Measurements from ENCODE around the gene PDZD8. TPM values are rescaled to one million over a fixed set of nuclear protein-coding genes. Genes with fewer than 3 reads are reported as not detected.

PDZD8 gene
- polyA plus RNA-seq, 1 donor (not counting 4 experiments of a cell fraction or from before 2014, with no cell fraction given): 24.3 TPM

DNA sequence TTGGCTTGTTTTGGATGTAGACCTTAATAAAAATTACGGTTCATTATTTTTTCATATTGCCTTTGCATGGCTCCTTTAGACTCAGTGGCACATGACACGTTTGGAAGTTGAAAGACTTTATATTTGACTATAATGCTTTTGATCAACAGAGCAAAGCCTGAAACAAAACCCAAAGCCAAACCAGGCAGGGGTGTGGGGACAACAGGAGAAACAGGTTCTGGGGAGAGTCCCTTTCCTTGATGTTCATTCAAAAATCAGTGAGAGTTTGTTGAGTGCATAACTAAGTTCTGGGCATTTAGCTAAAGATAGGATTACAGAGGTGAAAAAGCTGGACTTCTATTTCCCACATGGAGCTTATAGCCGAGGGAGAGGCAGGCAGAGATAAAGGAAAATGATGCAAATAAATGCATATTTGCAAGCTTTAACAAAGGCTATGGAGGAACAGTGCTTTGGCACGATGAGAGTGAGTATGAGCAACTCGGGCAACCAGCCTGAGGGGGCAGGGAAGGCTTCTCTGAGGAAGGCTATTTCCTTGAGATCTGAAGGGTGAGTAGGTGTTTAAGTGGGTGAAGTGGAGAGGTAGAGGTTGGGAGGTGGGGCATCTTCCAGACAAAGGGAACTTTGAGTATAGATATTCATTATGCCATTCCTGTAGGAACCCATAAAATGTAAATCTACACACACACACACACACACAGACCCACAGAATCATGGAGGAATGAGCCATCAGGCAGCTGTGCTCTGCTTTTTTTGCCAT lies 34.5 kb upstream of the PDZD8 start:
- DNase-seq (ENCODE audit: low read depth, low spot score) (no peak), FAIRE-seq (peak; percentile 91)
- no peaks in the 10 kb centered on the region for H3K27me3 ChIP-seq (ENCODE audit: control insufficient read depth, extremely low read depth, insufficient read depth, low read length)
- H4K20me1 ChIP-seq (ENCODE audit: control insufficient read depth, extremely low read depth, insufficient read depth, low read length): no peaks in the 10 kb centered on the region
- H3K4me2 ChIP-seq (ENCODE audit: control insufficient read depth, extremely low read depth, insufficient read depth, low read depth, low read length): peak overlapping the region; percentile 17
- H3K4me3 ChIP-seq (ENCODE audit: control insufficient read depth in 2 of 3, extremely low read depth in 1 of 3, insufficient read depth in 2 of 3, low read depth in 1 of 3, low read length in 3 of 3): no peak overlapping the region
- no peaks in the 10 kb centered on the region for H3K9me1 ChIP-seq (ENCODE audit: control insufficient read depth, extremely low read depth, insufficient read depth, low read length)
- dilution Hi-C loops (cut with MboI; ENCODE audit: extremely low pct_ligation_motif_present, low sequenced_read_pairs): no loop called here
- H3K27ac ChIP-seq (ENCODE audit: control insufficient read depth, insufficient read depth, low read length): no peak overlapping the region
- peaks cover 17% of the 10 kb centered on the region for H3K4me1 ChIP-seq (ENCODE audit: control insufficient read depth, extremely low read depth, insufficient read depth, low read length)
- H3K36me3 ChIP-seq (ENCODE audit: control insufficient read depth in 2 of 2, extremely low read depth in 1 of 2, insufficient read depth in 2 of 2, low read length in 2 of 2): no peaks in the 10 kb centered on the region
- no peaks in the 10 kb centered on the region for H3K79me2 ChIP-seq (ENCODE audit: control insufficient read depth, insufficient read depth, low read length)
- TF ChIP-seq, protein P1, sequence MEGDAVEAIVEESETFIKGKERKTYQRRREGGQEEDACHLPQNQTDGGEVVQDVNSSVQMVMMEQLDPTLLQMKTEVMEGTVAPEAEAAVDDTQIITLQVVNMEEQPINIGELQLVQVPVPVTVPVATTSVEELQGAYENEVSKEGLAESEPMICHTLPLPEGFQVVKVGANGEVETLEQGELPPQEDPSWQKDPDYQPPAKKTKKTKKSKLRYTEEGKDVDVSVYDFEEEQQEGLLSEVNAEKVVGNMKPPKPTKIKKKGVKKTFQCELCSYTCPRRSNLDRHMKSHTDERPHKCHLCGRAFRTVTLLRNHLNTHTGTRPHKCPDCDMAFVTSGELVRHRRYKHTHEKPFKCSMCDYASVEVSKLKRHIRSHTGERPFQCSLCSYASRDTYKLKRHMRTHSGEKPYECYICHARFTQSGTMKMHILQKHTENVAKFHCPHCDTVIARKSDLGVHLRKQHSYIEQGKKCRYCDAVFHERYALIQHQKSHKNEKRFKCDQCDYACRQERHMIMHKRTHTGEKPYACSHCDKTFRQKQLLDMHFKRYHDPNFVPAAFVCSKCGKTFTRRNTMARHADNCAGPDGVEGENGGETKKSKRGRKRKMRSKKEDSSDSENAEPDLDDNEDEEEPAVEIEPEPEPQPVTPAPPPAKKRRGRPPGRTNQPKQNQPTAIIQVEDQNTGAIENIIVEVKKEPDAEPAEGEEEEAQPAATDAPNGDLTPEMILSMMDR (optimal IDR thresholded peaks at IDR 0.05 in 1 of 3, IDR thresholded peaks at IDR 0.05 in 1 of 3, conservative IDR thresholded peaks at IDR 0.05 in 1 of 3; ENCODE audit: extremely low read depth in 1 of 3, insufficient read depth in 2 of 3, low read length in 3 of 3): no peak
- TF ChIP-seq EZH2 (IDR thresholded peaks at IDR 0.05; ENCODE audit: low read length): no peak
- H2AFZ ChIP-seq (ENCODE audit: control insufficient read depth, low read length): no peak overlapping the region
- no peak overlapping the region for H3K9ac ChIP-seq (ENCODE audit: control insufficient read depth, extremely low read depth, insufficient read depth, low read length)
- H3K9me3 ChIP-seq (ENCODE audit: control insufficient read depth, low read depth, low read length): no peaks in the 10 kb centered on the region

DNA sequence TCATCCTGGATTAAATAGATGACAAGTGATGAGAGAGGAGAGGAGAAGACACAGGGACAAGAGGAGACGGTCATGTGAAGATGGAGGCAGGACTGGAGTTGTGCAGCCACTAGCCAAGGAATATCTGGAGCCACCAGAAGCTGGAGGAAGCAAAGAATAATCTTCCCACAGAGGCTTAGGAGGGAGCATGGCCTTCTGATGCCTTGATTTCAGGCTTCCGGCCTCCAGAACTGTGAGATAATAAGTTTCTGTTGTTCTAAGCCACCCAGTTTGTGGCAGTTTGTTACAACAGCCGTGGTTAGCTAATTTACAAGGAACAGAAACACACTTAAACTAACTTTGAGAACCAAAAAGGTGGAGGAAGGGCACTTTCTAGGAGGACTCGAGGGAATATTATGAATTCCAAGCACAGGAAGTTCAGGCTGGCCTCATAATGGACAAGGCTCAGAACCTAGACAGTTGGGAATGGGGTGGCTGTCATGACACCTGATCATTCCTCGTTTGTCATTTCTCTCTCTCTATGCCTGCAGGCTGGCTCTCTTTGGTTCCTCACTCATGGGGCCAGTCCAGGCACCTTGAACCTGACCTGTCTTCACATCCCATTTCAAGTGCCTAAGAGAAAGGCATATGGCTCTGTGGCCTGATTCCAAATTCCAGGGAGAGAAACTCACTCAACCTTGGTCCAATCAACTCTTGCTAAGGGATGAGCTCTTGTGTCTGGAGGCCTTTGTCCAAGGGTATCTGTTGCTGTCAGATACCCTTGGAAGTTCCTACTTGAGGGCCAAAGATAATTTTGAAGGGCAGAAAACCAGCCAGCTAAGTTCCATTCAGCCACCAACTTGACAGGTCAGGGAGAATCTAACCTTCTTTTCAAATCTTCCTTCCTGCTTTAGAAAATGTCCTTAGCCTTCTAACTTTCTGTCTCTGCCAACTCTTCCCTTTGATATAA lies 33.5 kb upstream of the PDZD8 start:
- dilution Hi-C loops (cut with MboI; ENCODE audit: extremely low pct_ligation_motif_present, low sequenced_read_pairs): no loop called here
- no peak overlapping the region for H3K4me3 ChIP-seq (ENCODE audit: control insufficient read depth in 2 of 3, extremely low read depth in 1 of 3, insufficient read depth in 2 of 3, low read depth in 1 of 3, low read length in 3 of 3)
- no peaks in the 10 kb centered on the region for H3K27me3 ChIP-seq (ENCODE audit: control insufficient read depth, extremely low read depth, insufficient read depth, low read length)
- no peaks in the 10 kb centered on the region for H3K9me3 ChIP-seq (ENCODE audit: control insufficient read depth, low read depth, low read length)
- no peak overlapping the region for H3K4me2 ChIP-seq (ENCODE audit: control insufficient read depth, extremely low read depth, insufficient read depth, low read depth, low read length)
- no peak for DNase-seq (ENCODE audit: low read depth, low spot score)
- H3K9me1 ChIP-seq (ENCODE audit: control insufficient read depth, extremely low read depth, insufficient read depth, low read length): no peaks in the 10 kb centered on the region
- FAIRE-seq: peak; percentile 49
- H3K4me1 ChIP-seq (ENCODE audit: control insufficient read depth, extremely low read depth, insufficient read depth, low read length): peaks cover 10% of the 10 kb centered on the region
- H3K27ac ChIP-seq (ENCODE audit: control insufficient read depth, insufficient read depth, low read length): no peak overlapping the region
- TF ChIP-seq, protein P1 (optimal IDR thresholded peaks at IDR 0.05 in 1 of 3, IDR thresholded peaks at IDR 0.05 in 1 of 3, conservative IDR thresholded peaks at IDR 0.05 in 1 of 3; ENCODE audit: extremely low read depth in 1 of 3, insufficient read depth in 2 of 3, low read length in 3 of 3): no peak
- no peak for TF ChIP-seq EZH2 (IDR thresholded peaks at IDR 0.05; ENCODE audit: low read length)
- H2AFZ ChIP-seq (ENCODE audit: control insufficient read depth, low read length): no peak overlapping the region
- H3K9ac ChIP-seq (ENCODE audit: control insufficient read depth, extremely low read depth, insufficient read depth, low read length): no peak overlapping the region
- H4K20me1 ChIP-seq (ENCODE audit: control insufficient read depth, extremely low read depth, insufficient read depth, low read length): no peaks in the 10 kb centered on the region
- no peaks in the 10 kb centered on the region for H3K36me3 ChIP-seq (ENCODE audit: control insufficient read depth in 2 of 2, extremely low read depth in 1 of 2, insufficient read depth in 2 of 2, low read length in 2 of 2)
- no peaks in the 10 kb centered on the region for H3K79me2 ChIP-seq (ENCODE audit: control insufficient read depth, insufficient read depth, low read length)
